GM12878 (cell line): Measurements from ENCODE around the gene FAR2.

ENCODE experiments used
- ATF7 ChIP-seq: fragments of 450-650 bp; IDR thresholded peaks from 2 replicates; pipeline ENCODE4 v1.6.1; 2016; ENCODE audit warnings: low read depth, mild to moderate bottlenecking
- EP300 ChIP-seq, 2 experiments: fragments of 150-350 bp in 1 of 2; IDR thresholded peaks; 2 replicates each; pipeline ENCODE4 v1.6.1; 2011 to 2012; ENCODE audit warnings: low read depth in 2 of 2, low read length in 2 of 2, borderline replicate concordance in 1 of 2, improper control_type of control experiment in 1 of 2, inconsistent platforms in 1 of 2; ENCODE audit not compliant: control insufficient read depth in 1 of 2
- FOS ChIP-seq: IDR thresholded peaks from 3 replicates; pipeline ENCODE4 v1.6.1; 2011; ENCODE audit warnings: borderline replicate concordance; ENCODE audit not compliant: insufficient read length; ENCODE audit errors: extremely low read depth
- GABPA ChIP-seq: IDR thresholded peaks from 2 replicates; pipeline ENCODE4 v1.6.1; 2014; ENCODE audit warnings: antibody characterized with exemption, low read depth, mild to moderate bottlenecking, inconsistent platforms
- POLR2AphosphoS5 ChIP-seq: IDR thresholded peaks from 2 replicates; pipeline ENCODE4 v1.6.1; 2011; ENCODE audit warnings: mild to moderate bottlenecking, low read length, inconsistent platforms
- SMC3 ChIP-seq: IDR thresholded peaks from 2 replicates; pipeline ENCODE4 v1.6.1; 2011; ENCODE audit warnings: low read length, improper control_type of control experiment, borderline replicate concordance
- STAT1 ChIP-seq: fragments of 450-650 bp; conservative IDR thresholded peaks from 2 replicates; pipeline ENCODE4 v1.6.1; 2014; ENCODE audit warnings: antibody characterized with exemption, mild to moderate bottlenecking
- ZNF274 ChIP-seq: IDR thresholded peaks from one replicate; pipeline ENCODE4 v1.8.0; 2011; ENCODE audit not compliant: insufficient read length, insufficient read depth
- TF ChIP-seq, protein P1 (sequence below): IDR thresholded peaks from 2 replicates; pipeline ENCODE4 v1.6.1; 2012; ENCODE audit warnings: mild to moderate bottlenecking, low read depth, low read length
- TF ChIP-seq, protein P2 (sequence below), 3 experiments: IDR thresholded peaks in 2 of 3; conservative IDR thresholded peaks in 1 of 3; 2 replicates each; pipeline ENCODE4 v1.5.1; 2011; ENCODE audit warnings: low read depth in 3 of 3, low read length in 3 of 3, mild to moderate bottlenecking in 3 of 3, control low read depth in 2 of 3, moderate library complexity in 2 of 3, inconsistent platforms in 1 of 3, mixed read lengths in 1 of 3; ENCODE audit not compliant: control insufficient read depth in 2 of 3, insufficient read depth in 1 of 3; ENCODE audit errors: extremely low read depth in 1 of 3

DNA sequence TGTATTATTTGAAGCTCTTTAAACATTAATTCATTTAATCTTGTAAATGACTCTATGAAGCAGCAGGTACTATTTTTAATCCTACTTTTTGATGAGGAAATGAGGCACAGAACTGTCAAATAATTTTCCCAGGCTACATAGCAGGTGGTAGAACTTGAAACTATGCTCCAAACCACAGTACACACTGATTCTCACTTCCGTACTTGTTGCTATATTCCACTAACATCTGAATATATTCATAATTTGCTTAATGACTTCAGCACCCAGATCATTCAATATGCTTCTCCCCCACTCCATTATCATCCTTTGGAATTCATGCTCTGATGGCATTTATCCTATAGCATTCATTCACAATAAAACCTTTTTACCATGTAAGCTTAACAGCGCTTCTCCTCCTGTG is 227.0 kb downstream of the FAR2 start:
- TF ChIP-seq STAT1 (no peak), GABPA (no peak), FOS (no peak), EP300 (IDR thresholded peaks at IDR 0.05; ENCODE audit: borderline replicate concordance in 1 of 2, control insufficient read depth in 1 of 2, low read depth in 2 of 2, low read length in 2 of 2) (no peak), POLR2AphosphoS5 (no peak), SMC3 (no peak), ATF7 (no peak), ZNF274 (no peak)
- TF ChIP-seq, protein P1, sequence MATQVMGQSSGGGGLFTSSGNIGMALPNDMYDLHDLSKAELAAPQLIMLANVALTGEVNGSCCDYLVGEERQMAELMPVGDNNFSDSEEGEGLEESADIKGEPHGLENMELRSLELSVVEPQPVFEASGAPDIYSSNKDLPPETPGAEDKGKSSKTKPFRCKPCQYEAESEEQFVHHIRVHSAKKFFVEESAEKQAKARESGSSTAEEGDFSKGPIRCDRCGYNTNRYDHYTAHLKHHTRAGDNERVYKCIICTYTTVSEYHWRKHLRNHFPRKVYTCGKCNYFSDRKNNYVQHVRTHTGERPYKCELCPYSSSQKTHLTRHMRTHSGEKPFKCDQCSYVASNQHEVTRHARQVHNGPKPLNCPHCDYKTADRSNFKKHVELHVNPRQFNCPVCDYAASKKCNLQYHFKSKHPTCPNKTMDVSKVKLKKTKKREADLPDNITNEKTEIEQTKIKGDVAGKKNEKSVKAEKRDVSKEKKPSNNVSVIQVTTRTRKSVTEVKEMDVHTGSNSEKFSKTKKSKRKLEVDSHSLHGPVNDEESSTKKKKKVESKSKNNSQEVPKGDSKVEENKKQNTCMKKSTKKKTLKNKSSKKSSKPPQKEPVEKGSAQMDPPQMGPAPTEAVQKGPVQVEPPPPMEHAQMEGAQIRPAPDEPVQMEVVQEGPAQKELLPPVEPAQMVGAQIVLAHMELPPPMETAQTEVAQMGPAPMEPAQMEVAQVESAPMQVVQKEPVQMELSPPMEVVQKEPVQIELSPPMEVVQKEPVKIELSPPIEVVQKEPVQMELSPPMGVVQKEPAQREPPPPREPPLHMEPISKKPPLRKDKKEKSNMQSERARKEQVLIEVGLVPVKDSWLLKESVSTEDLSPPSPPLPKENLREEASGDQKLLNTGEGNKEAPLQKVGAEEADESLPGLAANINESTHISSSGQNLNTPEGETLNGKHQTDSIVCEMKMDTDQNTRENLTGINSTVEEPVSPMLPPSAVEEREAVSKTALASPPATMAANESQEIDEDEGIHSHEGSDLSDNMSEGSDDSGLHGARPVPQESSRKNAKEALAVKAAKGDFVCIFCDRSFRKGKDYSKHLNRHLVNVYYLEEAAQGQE = no peak
- TF ChIP-seq, protein P2, sequence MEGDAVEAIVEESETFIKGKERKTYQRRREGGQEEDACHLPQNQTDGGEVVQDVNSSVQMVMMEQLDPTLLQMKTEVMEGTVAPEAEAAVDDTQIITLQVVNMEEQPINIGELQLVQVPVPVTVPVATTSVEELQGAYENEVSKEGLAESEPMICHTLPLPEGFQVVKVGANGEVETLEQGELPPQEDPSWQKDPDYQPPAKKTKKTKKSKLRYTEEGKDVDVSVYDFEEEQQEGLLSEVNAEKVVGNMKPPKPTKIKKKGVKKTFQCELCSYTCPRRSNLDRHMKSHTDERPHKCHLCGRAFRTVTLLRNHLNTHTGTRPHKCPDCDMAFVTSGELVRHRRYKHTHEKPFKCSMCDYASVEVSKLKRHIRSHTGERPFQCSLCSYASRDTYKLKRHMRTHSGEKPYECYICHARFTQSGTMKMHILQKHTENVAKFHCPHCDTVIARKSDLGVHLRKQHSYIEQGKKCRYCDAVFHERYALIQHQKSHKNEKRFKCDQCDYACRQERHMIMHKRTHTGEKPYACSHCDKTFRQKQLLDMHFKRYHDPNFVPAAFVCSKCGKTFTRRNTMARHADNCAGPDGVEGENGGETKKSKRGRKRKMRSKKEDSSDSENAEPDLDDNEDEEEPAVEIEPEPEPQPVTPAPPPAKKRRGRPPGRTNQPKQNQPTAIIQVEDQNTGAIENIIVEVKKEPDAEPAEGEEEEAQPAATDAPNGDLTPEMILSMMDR (IDR thresholded peaks at IDR 0.05 in 2 of 3, conservative IDR thresholded peaks at IDR 0.05 in 1 of 3; ENCODE audit: control insufficient read depth in 2 of 3, extremely low read depth in 1 of 3, insufficient read depth in 1 of 3, low read depth in 3 of 3, low read length in 3 of 3) = no peak
